Activated CD8-positive, alpha-beta memory T cell treated with anti-CD3 and anti-CD28 coated beads for 24 hours (primary cell): Measurements from ENCODE around the gene TMEM39B.
A peak's percentile ranks its signal among the peaks of the same experiment; 100 is the strongest.
"Not testable (repeated sequence)": the region's sequence is repeated elsewhere in the genome, so short reads cannot be mapped to it uniquely, and the experiment has no call there.

Experiments used
- DNase-seq: peaks from one replicate; pipeline ENCODE4 v3.0.0-alpha.2; 2020

TMEM39B gene

GRCh38 chr1:32072622-32073298 is at the start of gene TMEM39B:
TMEM39B (plus strand) TSS chr1:32072939; CDS start chr1:32073048, 109 bp downstream.
- peak; percentile 96 for DNase-seq

GRCh38 chr1:32023351-32023750 is 49.4 kb upstream of the TMEM39B start:
- no peak for DNase-seq

- no peak for DNase-seq
Observed at GRCh38 chr1:32025515-32025914, 47.2 kb upstream of the TMEM39B start.

- no peak for DNase-seq
Observed at GRCh38 chr1:32028746-32029145, 44.0 kb upstream of the TMEM39B start.

GRCh38 chr1:32031578-32032274 is 41.0 kb upstream of the TMEM39B start:
- no peak for DNase-seq

- no peak for DNase-seq
Observed at GRCh38 chr1:32032275-32032615, 40.5 kb upstream of the TMEM39B start.

- DNase-seq, result no peak
Observed at GRCh38 chr1:32035119-32035518, 37.6 kb upstream of the TMEM39B start.

- DNase-seq, result no peak
Observed at GRCh38 chr1:32040711-32041110, 32.0 kb upstream of the TMEM39B start.

- no peak for DNase-seq
Observed at GRCh38 chr1:32042330-32042729, 30.4 kb upstream of the TMEM39B start.

- no peak for DNase-seq
Observed at GRCh38 chr1:32044234-32044633, 28.5 kb upstream of the TMEM39B start.

- DNase-seq, result no peak
Observed at GRCh38 chr1:32045772-32046171, 27.0 kb upstream of the TMEM39B start.

- no peak for DNase-seq
Observed at GRCh38 chr1:32047701-32048100, 25.0 kb upstream of the TMEM39B start.

GRCh38 chr1:32048440-32048839 is 24.3 kb upstream of the TMEM39B start:
- DNase-seq, result no peak

- no peak for DNase-seq
Observed at GRCh38 chr1:32051706-32052105, 21.0 kb upstream of the TMEM39B start.

GRCh38 chr1:32052887-32053286 is 19.9 kb upstream of the TMEM39B start:
- peak; percentile 28 for DNase-seq

GRCh38 chr1:32055416-32055815 is 17.3 kb upstream of the TMEM39B start:
- DNase-seq, result no peak

- no peak for DNase-seq
Observed at GRCh38 chr1:32056598-32056997, 16.1 kb upstream of the TMEM39B start.

- no peak for DNase-seq
Observed at GRCh38 chr1:32060914-32061313, 11.8 kb upstream of the TMEM39B start.

- no peak for DNase-seq
Observed at GRCh38 chr1:32062867-32063230, 9.9 kb upstream of the TMEM39B start.

- no peak for DNase-seq
Observed at GRCh38 chr1:32063261-32063681, 9.5 kb upstream of the TMEM39B start.

- DNase-seq, result not testable (repeated sequence)
Observed at GRCh38 chr1:32065613-32066488, 6.9 kb upstream of the TMEM39B start.

GRCh38 chr1:32066489-32066873 is 6.3 kb upstream of the TMEM39B start:
- no peak for DNase-seq

GRCh38 chr1:32068957-32069588 is 3.7 kb upstream of the TMEM39B start:
- no peak for DNase-seq
